Measurements from ENCODE around the gene ING5.

Gene ING5

DNA sequence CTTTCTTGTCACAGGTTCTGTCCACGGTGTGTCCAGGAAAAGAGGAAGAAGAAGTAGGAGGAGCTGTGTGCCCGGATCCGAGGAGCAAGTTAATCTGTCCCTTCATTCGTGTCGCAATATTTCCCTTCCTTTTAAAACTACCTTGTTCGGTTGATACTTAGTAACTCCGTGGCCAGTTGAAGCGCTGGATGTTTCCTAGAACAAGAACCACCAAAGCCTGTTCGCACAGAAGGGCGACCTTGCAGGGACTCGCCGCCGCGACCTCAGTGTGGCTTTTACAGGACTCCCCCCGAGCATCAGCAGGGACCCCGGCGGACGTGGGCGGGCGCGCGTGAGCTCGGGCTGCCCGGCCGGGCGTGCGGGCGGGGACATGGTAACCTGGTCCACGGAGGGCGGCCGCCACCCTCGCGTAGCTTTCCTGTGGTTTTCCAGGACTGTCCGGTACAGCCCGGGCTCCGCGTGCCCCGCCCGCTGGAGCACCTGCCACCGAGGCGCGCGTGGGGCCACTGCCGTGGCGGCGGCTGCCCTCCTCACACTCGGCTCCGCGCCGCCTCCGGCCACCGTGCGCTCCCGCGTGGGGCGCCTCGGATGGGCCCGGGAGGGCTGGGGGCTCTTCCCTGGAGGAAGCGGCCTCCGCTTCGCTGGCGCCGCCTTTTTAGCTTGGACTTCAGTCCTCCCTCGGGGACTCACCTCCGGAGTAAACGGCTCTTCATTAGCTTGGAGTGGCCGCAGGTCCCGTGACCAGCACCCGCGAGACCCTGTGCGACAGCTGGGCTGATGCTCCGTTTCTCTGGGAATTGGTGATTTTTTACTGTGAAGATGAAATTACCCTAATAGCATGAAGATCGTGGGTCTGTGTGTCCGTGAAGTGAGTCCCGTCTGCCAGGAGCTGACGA lies 23.4 kb downstream of the ING5 start:
- H3K27ac ChIP-seq: no peak overlapping the region
- H3K4me3 ChIP-seq (ENCODE audit: low read depth in 1 of 2, low read length in 1 of 2): no peak overlapping the region
- peaks cover 12 to 13% of the 10 kb centered on the region in 2 experiments for H3K4me1 ChIP-seq (ENCODE audit: control insufficient read depth in 1 of 2, insufficient read depth in 1 of 2, low read depth in 1 of 2, low read length in 1 of 2)
- peaks cover 31% of the 10 kb centered on the region for H3K36me3 ChIP-seq
- H3K9me3 ChIP-seq: no peaks in the 10 kb centered on the region
- TF ChIP-seq, protein P1, sequence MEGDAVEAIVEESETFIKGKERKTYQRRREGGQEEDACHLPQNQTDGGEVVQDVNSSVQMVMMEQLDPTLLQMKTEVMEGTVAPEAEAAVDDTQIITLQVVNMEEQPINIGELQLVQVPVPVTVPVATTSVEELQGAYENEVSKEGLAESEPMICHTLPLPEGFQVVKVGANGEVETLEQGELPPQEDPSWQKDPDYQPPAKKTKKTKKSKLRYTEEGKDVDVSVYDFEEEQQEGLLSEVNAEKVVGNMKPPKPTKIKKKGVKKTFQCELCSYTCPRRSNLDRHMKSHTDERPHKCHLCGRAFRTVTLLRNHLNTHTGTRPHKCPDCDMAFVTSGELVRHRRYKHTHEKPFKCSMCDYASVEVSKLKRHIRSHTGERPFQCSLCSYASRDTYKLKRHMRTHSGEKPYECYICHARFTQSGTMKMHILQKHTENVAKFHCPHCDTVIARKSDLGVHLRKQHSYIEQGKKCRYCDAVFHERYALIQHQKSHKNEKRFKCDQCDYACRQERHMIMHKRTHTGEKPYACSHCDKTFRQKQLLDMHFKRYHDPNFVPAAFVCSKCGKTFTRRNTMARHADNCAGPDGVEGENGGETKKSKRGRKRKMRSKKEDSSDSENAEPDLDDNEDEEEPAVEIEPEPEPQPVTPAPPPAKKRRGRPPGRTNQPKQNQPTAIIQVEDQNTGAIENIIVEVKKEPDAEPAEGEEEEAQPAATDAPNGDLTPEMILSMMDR (IDR thresholded peaks at IDR 0.05): no peak
- no peaks in the 10 kb centered on the region for H3K27me3 ChIP-seq

DNA sequence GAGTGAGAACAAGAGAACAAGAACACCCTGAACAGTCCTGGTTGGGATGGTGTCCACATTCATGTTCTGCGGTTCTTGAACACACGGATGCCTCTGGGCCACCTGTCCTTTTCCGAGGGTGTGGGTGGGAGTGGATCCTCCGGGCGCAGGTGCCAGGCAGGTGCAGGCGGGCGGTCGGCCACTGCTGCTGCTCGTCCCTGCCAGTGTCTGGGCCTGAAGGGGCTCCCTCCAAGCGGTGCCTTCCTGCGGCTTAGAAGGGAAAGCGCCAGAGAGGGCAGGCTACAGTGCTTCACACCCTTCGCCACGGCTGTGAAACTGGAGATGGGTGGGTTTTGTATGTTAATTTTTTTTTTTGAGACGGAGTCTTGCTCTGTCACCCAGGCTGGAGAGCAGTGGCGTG lies 24.6 kb downstream of the ING5 start:
- Histone ChIP-seq H3K36me3 (peaks cover 18% of the 10 kb centered on the region), H3K27ac (no peak overlapping the region)

DNA sequence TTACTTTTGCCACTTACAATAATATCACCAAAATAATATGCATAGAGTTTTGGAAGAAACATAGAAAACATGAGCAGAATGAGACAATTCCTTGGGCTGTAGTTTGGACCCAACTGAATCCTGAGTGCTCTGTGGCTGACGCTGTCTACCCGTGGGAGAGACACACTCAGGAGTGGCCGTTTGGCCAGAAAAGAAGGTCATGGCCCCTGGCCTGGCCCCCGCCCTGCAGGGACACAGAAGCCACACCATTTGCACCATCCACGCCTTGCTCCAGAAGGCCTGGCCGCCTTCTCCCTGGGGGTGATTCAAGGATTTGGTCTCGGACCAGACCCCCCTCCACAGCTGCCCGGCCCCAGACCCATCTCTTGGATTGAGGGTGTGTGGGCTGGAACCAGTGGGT lies 26.2 kb downstream of the ING5 start:
- no peak overlapping the region for H3K27ac ChIP-seq
- H3K36me3 ChIP-seq: peaks cover 8% of the 10 kb centered on the region
- peaks cover 37 to 39% of the 10 kb centered on the region in 2 experiments for H3K4me1 ChIP-seq (ENCODE audit: control insufficient read depth in 1 of 2, insufficient read depth in 1 of 2, low read depth in 1 of 2, low read length in 1 of 2)
- TF ChIP-seq, protein P1 (IDR thresholded peaks at IDR 0.05): no peak
- H3K9me3 ChIP-seq: no peaks in the 10 kb centered on the region
- H3K27me3 ChIP-seq: no peaks in the 10 kb centered on the region
- H3K4me3 ChIP-seq (ENCODE audit: low read depth in 1 of 2, low read length in 1 of 2): no peak overlapping the region

More for the DNA sequence above, 24.6 kb downstream of the ING5 start:
- no peak overlapping the region for H3K4me3 ChIP-seq (ENCODE audit: low read depth in 1 of 2, low read length in 1 of 2)
- no peaks in the 10 kb centered on the region for H3K27me3 ChIP-seq
- TF ChIP-seq, protein P1 (IDR thresholded peaks at IDR 0.05): no peak
- H3K4me1 ChIP-seq (ENCODE audit: control insufficient read depth in 1 of 2, insufficient read depth in 1 of 2, low read depth in 1 of 2, low read length in 1 of 2): peaks cover 24 to 25% of the 10 kb centered on the region in 2 experiments
- H3K9me3 ChIP-seq: no peaks in the 10 kb centered on the region

DNA sequence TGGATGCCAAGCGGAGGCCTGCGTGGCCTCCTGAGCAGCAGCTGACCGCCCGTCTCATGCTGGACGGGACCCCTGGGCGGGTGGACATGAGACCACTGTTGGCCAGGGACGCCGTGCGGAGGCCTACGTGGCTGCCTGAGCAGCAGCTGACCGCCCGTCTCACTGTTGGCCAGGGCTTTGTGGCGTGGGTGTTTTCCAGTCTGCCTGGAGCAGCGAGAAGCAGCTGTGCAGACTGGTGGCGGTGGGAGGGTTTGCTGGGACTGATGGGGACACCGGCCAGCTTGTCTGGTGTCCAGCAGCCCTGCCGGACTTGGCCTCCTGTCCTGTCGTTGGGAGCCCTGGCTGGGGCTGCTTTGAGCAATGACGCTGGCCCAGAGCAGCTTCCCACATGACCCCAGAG lies 26.8 kb downstream of the ING5 start:
- Histone ChIP-seq H3K4me3 (ENCODE audit: low read depth in 1 of 2, low read length in 1 of 2) (no peak overlapping the region), H3K27me3 (no peaks in the 10 kb centered on the region), H3K9me3 (no peaks in the 10 kb centered on the region), H3K27ac (no peak overlapping the region), H3K36me3 (peaks cover 1% of the 10 kb centered on the region), H3K4me1 (ENCODE audit: control insufficient read depth in 1 of 2, insufficient read depth in 1 of 2, low read depth in 1 of 2, low read length in 1 of 2) (peaks cover 43 to 45% of the 10 kb centered on the region in 2 experiments)
- TF ChIP-seq, protein P1 (IDR thresholded peaks at IDR 0.05): no peak

DNA sequence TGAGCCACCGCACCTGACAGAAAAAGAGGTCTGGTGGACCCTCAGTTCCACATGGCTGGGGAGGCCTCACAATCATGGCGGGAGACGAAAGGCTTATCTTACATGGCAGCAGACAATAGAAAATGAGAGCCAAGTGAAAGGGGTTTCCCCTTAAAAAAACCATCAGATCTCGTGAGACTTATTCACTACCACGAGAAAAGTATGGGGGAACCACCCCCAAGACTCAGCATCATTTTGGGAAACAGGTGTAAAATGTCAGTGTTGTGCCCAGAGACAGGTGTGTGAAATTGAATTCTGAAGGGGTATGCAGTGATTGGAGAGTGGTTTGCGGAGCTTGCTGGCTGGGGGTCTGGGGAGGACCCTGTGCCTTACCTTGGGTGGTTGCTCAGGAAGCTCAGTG lies 28.0 kb downstream of the ING5 start:
- Histone ChIP-seq H3K4me1 (ENCODE audit: control insufficient read depth in 1 of 2, insufficient read depth in 1 of 2, low read depth in 1 of 2, low read length in 1 of 2) (peaks cover 46 to 51% of the 10 kb centered on the region in 2 experiments), H3K4me3 (ENCODE audit: low read depth in 1 of 2, low read length in 1 of 2) (peak overlapping the region; percentile 24 to 35), H3K9me3 (no peaks in the 10 kb centered on the region), H3K36me3 (no peaks in the 10 kb centered on the region), H3K27ac (peak overlapping the region; percentile 71), H3K27me3 (no peaks in the 10 kb centered on the region)
- TF ChIP-seq, protein P1 (IDR thresholded peaks at IDR 0.05): no peak

Data from neutrophil (primary cell).